Measurements from ENCODE around the gene IL17REL.

- TF ChIP-seq CTCF (IDR thresholded peaks at IDR 0.05) (no peak), POLR2A (IDR thresholded peaks at IDR 0.05) (no peak)
Measured at GRCh38 chr22:49994361-49995040, 18.1 kb downstream of the IL17REL start.

All from adrenal gland (tissue), 5 donors.